Cardiac fibroblast (primary cell): ENCODE results near the gene ADAM19.

ENCODE experiments used
- DNase-seq, 2 donors: peaks; one replicate each; pipeline versions ENCODE4 v3.0.0 to v3.0.0-alpha.2; 2010; ENCODE audit warnings: low read depth in 2 of 2
- H3K4me3 ChIP-seq, 2 donors: replicated peaks in 1 of 2; 1 replicate in 1 of 2; 2 replicates in 1 of 2; pipeline ENCODE4 v1.5.1; 2011; ENCODE audit warnings: low read depth in 2 of 2, low read length in 2 of 2, mild to moderate bottlenecking in 2 of 2, moderate library complexity in 1 of 2
- TF ChIP-seq, protein P1 (sequence below): IDR thresholded peaks from one replicate; pipeline ENCODE4 v1.5.1; 2011; ENCODE audit warnings: low read depth, mild to moderate bottlenecking, low read length, inconsistent platforms

The ADAM19 gene

DNA sequence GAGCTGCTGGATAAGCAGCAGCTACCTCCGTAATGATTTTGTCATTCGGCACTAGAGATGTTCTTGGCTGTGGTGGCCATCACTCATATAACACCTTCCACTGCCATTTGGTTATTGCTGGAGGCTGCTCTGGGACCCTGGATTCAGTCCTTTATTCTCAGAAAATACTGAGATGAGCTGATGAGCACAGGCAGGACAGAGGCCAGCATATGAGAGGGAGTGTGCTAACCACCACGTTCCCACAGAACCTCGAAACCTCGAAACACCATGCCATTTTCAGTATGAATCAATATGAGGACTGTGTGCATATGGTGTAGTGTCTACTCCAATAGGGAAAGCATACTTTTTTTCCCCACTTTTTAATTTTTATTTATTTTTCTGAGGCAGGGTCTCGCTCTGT lies 56.6 kb downstream of the ADAM19 start:
- H3K4me3 ChIP-seq = no peak overlapping the region
- TF ChIP-seq, protein P1, sequence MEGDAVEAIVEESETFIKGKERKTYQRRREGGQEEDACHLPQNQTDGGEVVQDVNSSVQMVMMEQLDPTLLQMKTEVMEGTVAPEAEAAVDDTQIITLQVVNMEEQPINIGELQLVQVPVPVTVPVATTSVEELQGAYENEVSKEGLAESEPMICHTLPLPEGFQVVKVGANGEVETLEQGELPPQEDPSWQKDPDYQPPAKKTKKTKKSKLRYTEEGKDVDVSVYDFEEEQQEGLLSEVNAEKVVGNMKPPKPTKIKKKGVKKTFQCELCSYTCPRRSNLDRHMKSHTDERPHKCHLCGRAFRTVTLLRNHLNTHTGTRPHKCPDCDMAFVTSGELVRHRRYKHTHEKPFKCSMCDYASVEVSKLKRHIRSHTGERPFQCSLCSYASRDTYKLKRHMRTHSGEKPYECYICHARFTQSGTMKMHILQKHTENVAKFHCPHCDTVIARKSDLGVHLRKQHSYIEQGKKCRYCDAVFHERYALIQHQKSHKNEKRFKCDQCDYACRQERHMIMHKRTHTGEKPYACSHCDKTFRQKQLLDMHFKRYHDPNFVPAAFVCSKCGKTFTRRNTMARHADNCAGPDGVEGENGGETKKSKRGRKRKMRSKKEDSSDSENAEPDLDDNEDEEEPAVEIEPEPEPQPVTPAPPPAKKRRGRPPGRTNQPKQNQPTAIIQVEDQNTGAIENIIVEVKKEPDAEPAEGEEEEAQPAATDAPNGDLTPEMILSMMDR = no peak
- no peak for DNase-seq

DNA sequence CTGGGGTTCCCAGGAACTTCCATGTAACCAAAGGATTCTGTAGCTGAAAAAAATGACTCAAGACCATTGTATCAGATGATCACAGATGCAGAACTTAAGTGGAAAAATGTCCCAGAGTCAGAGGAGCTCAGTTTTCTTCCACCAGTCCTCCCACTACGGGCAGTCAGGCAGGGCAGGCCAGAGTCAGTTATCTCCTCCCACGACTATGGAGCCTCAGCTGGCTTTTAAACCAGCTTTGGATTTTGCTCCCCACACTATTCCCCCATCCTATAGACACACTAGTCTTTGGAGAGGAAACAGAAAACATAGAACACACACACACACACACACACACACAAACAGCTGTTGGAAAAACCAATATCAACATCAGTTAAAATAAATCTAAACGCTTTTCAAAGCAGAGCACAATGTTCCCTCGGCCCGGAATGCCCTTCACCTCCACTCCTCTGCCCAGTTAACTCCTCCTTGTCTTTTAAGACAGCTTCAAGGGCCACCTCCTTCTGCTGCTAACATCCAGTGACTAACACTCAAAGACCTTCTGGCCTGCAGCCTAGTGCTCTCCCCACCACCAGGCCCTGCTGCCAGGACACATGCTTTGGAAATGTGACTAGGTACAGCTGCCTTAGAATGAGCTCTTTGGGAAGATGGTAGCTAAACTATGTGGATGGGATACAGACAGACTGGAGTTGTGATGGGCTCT lies 58.8 kb downstream of the ADAM19 start:
- peak; percentile 93 to 95 for DNase-seq
- TF ChIP-seq, protein P1 = no peak
- H3K4me3 ChIP-seq = no peak overlapping the region

DNA sequence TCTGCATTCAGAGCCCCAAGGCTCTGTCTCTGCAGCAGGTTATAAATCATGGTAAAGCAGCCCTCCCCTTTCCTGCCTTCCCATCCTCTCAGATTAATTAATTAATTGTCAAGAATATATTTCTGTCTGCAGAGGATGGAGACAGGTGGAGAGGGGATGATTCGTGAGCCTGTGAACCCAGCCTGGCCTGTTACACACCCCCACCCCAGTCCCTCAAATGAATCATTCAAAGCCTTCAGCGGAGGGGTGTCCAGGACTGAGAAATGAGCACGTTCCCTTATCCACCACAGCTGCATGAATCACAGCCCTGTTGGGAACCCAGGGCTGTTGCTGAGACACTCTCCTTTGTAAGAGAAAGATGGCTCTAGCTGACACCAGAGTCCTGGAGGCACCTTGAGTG lies 59.6 kb downstream of the ADAM19 start:
- TF ChIP-seq, protein P1 = no peak
- H3K4me3 ChIP-seq = no peak overlapping the region
- DNase-seq = peak; percentile 69 to 91

DNA sequence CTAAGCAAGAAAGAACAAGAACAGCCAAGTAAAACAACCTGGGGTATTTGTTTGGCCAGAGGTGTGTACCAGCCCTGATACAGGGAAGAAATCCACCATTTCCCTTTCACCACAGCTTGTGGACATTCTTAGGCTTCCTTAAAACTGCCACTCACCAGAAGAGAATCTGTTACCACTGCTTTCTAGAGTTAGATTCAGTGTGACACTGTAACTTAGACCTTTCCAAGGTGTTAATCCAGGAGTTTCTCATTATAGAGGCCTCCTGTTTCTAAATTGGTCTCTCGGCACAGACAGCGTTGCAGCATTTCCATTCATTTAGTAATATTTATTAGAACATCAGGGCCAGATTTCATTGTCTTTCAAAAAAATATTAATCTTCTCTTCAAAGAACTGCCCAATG lies 60.6 kb downstream of the ADAM19 start:
- DNase-seq = no peak

DNA sequence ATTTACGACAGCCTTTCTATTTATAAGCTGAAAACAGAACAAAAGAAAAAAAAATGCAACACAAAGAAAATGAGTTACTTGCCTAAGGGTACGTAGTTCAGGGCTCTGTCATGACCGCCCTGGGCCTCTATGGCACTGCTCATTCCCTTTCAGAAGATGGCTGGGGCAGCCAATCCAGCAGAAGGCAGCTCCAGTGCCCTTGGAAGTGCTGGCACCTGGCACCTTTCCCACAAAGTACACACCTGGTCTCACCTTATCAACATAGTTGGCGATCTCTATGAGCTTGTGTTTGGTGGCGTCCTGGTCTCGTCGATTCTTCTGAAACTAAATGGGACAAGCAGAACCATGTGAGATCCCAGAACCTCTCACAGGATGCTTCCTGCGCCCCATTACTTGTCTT lies 62.4 kb downstream of the ADAM19 start:
- no peak overlapping the region for H3K4me3 ChIP-seq
- no peak for DNase-seq
- TF ChIP-seq, protein P1 = no peak

More for the DNA sequence above, 60.6 kb downstream of the ADAM19 start:
- no peak overlapping the region for H3K4me3 ChIP-seq
- TF ChIP-seq, protein P1 = no peak

DNA sequence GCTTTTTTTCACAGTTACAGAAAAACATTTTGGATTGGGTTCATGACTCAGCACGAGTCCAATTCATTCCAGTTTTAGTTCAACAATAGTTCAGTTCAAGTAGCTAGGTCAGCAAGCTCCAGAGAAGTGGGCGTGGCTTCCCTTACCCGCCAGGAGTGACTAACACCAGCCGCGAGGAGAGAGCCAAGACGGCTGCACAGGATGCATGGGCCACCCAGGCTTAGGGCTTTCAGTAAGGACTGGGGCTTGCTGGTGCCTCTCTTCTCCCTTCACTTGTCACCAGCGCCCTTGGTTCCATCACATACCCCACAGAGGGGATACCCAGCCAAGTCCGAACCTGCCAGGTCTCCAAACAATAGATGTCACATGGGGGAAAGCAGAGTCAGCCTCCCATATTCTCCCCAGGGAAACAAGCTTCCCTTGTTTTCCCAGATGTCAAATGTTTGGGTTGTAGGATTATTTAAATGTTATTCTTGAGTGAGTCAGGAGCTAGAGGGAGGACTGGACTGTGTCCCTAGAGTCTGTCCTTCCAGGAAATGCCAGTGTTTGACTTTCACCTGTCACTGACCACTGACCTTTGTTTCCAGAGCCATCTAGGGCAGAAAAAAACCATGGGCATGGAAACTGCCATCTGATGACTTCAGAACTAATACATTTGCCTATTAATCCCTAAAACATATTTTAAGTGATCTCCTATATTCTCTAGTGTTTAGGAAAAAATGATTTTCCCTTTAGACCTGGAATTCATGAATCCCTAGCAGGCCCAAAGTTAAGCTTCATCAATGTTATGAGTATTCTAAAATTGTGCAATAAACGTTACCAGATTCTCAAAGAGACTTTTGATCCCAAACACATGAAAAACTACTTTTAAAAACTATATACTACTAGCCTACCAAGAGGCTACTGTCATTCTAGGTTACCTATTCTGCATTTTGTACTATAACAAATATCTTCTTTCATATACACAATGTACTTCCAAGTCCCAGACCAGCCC lies 63.6 kb downstream of the ADAM19 start:
- peak; percentile 98 to 99 for DNase-seq
- no peak overlapping the region for H3K4me3 ChIP-seq
- TF ChIP-seq, protein P1 = no peak
